Fibroblast of skin of left quadriceps (primary cell): ENCODE data around the gene FBLL1.
"Not testable (repeated sequence)": the region's sequence is repeated elsewhere in the genome, so short reads cannot be mapped to it uniquely, and the experiment has no call there.

Source experiments
- DNase-seq, 2 experiments: peaks; one replicate each; pipeline ENCODE4 v3.0.0-alpha.2; 2013; ENCODE audit warnings: low read depth in 2 of 2

The FBLL1 gene

GRCh38 chr5:168552146-168552545 is 23.0 kb downstream of the FBLL1 start:
- DNase-seq = peak; percentile 79 to 82

- no peak for DNase-seq
Observed at GRCh38 chr5:168553377-168554130, 24.4 kb downstream of the FBLL1 start.

GRCh38 chr5:168557389-168557788 is 28.3 kb downstream of the FBLL1 start:
- DNase-seq = no peak

GRCh38 chr5:168562279-168562678 is 33.2 kb downstream of the FBLL1 start:
- no peak for DNase-seq

GRCh38 chr5:168563959-168564358 is 34.9 kb downstream of the FBLL1 start:
- no peak for DNase-seq

GRCh38 chr5:168568738-168569137 is 39.6 kb downstream of the FBLL1 start:
- no peak for DNase-seq

- no peak for DNase-seq
Observed at GRCh38 chr5:168570490-168571328, 41.6 kb downstream of the FBLL1 start.

- not testable (repeated sequence) for DNase-seq
Observed at GRCh38 chr5:168573663-168574062, 44.6 kb downstream of the FBLL1 start.

GRCh38 chr5:168574156-168574555 is 45.1 kb downstream of the FBLL1 start:
- DNase-seq = not testable (repeated sequence)

- DNase-seq = no peak
Observed at GRCh38 chr5:168575391-168576372, 46.6 kb downstream of the FBLL1 start.

GRCh38 chr5:168578006-168578405 is 48.9 kb downstream of the FBLL1 start:
- DNase-seq = no peak

- DNase-seq = no peak
Observed at GRCh38 chr5:168578538-168579487, 49.7 kb downstream of the FBLL1 start, which contains the start of gene PANK3. PANK3 (minus strand) TSS chr5:168579368; CDS start chr5:168579283, 85 bp downstream.

- peak; percentile 98 to 99 for DNase-seq
Observed at GRCh38 chr5:168579488-168580226, 50.6 kb downstream of the FBLL1 start.

- no peak for DNase-seq
Observed at GRCh38 chr5:168580227-168580508, 51.1 kb downstream of the FBLL1 start.
